GM19239 (cell line): ENCODE data around the gene ADAMTS2.
"Not testable (repeated sequence)": the region's sequence is repeated elsewhere in the genome, so short reads cannot be mapped to it uniquely, and the experiment has no call there.

Experiments used
- DNase-seq: peaks from one replicate; pipeline ENCODE4 v3.0.0; 2011; ENCODE audit warnings: low spot score; ENCODE audit not compliant: insufficient read length
- FAIRE-seq: peaks from 2 replicates; lab custom pipeline; 2011; peaks lifted over from hg19 to GRCh38; lab: Jason Lieb, UNC

The ADAMTS2 gene

GRCh38 chr5:179287071-179287470, 58.2 kb downstream of the ADAMTS2 start:
- no peak for FAIRE-seq

GRCh38 chr5:179285776-179286162, 59.5 kb downstream of the ADAMTS2 start:
- not testable (repeated sequence) for DNase-seq, FAIRE-seq

More at GRCh38 chr5:179287071-179287470, 58.2 kb downstream of the ADAMTS2 start:
- DNase-seq = no peak

- FAIRE-seq (no peak), DNase-seq (no peak)
Measured at GRCh38 chr5:179284751-179285631, 60.3 kb downstream of the ADAMTS2 start.

GRCh38 chr5:179283908-179284307, 61.4 kb downstream of the ADAMTS2 start:
- FAIRE-seq, DNase-seq: not testable (repeated sequence)

- FAIRE-seq (no peak), DNase-seq (no peak)
Measured at GRCh38 chr5:179281694-179282093, 63.6 kb downstream of the ADAMTS2 start.

- DNase-seq (no peak), FAIRE-seq (no peak)
Measured at GRCh38 chr5:179280095-179280490, 65.2 kb downstream of the ADAMTS2 start.

GRCh38 chr5:179279347-179280094, 65.7 kb downstream of the ADAMTS2 start:
- DNase-seq (no peak), FAIRE-seq (no peak)

GRCh38 chr5:179278546-179278945, 66.7 kb downstream of the ADAMTS2 start:
- DNase-seq (no peak), FAIRE-seq (no peak)

- FAIRE-seq (no peak), DNase-seq (no peak)
Measured at GRCh38 chr5:179278119-179278518, 67.1 kb downstream of the ADAMTS2 start.

GRCh38 chr5:179276838-179277395, 68.3 kb downstream of the ADAMTS2 start:
- DNase-seq (no peak), FAIRE-seq (no peak)

- no peak for DNase-seq
- FAIRE-seq = no peak
Measured at GRCh38 chr5:179275941-179276837, 69.1 kb downstream of the ADAMTS2 start.

GRCh38 chr5:179275381-179275878, 69.8 kb downstream of the ADAMTS2 start:
- DNase-seq = no peak
- no peak for FAIRE-seq

GRCh38 chr5:179274321-179275315, 70.6 kb downstream of the ADAMTS2 start:
- FAIRE-seq (no peak), DNase-seq (no peak)

GRCh38 chr5:179273441-179274145, 71.7 kb downstream of the ADAMTS2 start:
- FAIRE-seq (no peak), DNase-seq (no peak)

GRCh38 chr5:179273073-179273435, 72.2 kb downstream of the ADAMTS2 start:
- DNase-seq = no peak
- FAIRE-seq = no peak

- FAIRE-seq = no peak
Measured at GRCh38 chr5:179272326-179273072, 72.8 kb downstream of the ADAMTS2 start.

GRCh38 chr5:179271821-179272325, 73.4 kb downstream of the ADAMTS2 start:
- no peak for DNase-seq
- no peak for FAIRE-seq

More at GRCh38 chr5:179272326-179273072, 72.8 kb downstream of the ADAMTS2 start:
- no peak for DNase-seq
